ENCODE results near the gene SLC28A2. TPM values are rescaled to one million over a fixed set of nuclear protein-coding genes. Genes with fewer than 3 reads are reported as not detected.

Gene SLC28A2
- total RNA-seq, 1 donor from 2014 or later, result not detected

- intact Hi-C loops (cut with micrococcal nuclease), result no loop called here
Observed at GRCh38 chr15:45326280-45326679, 74.2 kb downstream of the SLC28A2 start.

- intact Hi-C loops (cut with micrococcal nuclease), result no loop called here
Observed at GRCh38 chr15:45326741-45327140, 74.7 kb downstream of the SLC28A2 start.

Other genes starting within 250 kb of the SLC28A2 start
- gene SORD, start 229.0 kb upstream of the SLC28A2 start, total RNA-seq, result 6.7 and 6.8 TPM in 2 replicates
- not detected in 2 replicates for gene DUOX2, start 138.1 kb upstream of the SLC28A2 start, total RNA-seq
- not detected in 2 replicates for gene DUOXA2, start 137.9 kb upstream of the SLC28A2 start, total RNA-seq
- gene DUOXA1, start 122.4 kb upstream of the SLC28A2 start, total RNA-seq, result 0.42 TPM in 1 of 2 replicates, not detected in the other
- gene DUOX1, start 122.2 kb upstream of the SLC28A2 start, total RNA-seq, result 0.02 and 0.07 TPM in 2 replicates
- gene SHF, start 64.3 kb upstream of the SLC28A2 start, total RNA-seq, result 2.2 and 2.8 TPM in 2 replicates
- 1.3 and 1.6 TPM in 2 replicates for gene GATM, start 126.3 kb downstream of the SLC28A2 start, total RNA-seq